Measurements from ENCODE around the gene POLR1B. TPM values are rescaled to one million over a fixed set of nuclear protein-coding genes. Genes with fewer than 3 reads are reported as not detected.
A peak's percentile ranks its signal among the peaks of the same experiment; 100 is the strongest.

Gene POLR1B
- total and polyA plus RNA-seq, 2 of the 13 experiments (the other 11 are each of a cell fraction or from before 2014, with no cell fraction given), result 18.3 to 46.0 TPM

DNA sequence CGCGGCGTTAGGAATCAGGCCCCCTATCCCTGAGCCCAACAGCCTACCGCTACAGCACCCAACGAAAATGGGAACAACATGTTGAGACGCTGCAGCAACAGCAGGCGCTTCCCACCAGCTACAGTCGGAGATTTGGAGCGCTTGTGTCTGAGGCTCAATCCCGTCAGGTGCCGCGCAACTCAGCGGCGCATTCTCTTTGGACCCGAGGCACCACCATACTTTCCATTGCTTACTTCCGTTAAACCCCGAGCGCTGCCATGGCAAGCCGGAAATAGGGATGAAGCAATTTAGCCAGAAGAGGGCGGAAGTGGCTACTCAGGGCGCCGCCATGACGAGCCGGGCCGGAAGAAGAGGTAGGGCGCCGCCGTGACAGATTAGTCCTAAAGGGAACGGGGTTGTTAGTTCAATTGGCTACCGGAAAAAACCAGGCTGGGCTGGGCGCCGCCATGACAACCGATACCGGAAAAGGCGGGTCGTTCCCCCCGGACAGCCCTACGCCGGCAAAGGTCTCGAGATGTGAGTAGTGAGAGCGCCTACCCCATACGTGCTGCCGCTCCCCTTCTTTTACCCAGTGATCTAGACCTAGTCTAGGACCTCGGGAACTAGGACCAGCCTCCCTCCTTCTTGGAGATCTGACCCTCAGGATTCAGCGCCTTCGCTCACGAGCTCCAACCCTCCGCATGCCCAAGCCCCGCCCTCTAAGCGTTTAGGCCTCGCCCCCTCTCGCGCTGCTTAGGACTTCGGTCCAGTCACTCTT, 42.0 kb downstream of the POLR1B start, which contains the start of gene CHCHD5 (continued):
- TF ChIP-seq BRD4 (CRISPR knock-in tag; IDR thresholded peaks at IDR 0.05) (peak; percentile 99), MTA1 (CRISPR knock-in tag; IDR thresholded peaks at IDR 0.05; ENCODE audit: borderline replicate concordance) (peak; percentile 92), ZMYM3 (CRISPR knock-in tag; IDR thresholded peaks at IDR 0.05) (no peak), ZNF282 (IDR thresholded peaks at IDR 0.05; ENCODE audit: partially characterized antibody) (no peak), ASH2L (IDR thresholded peaks at IDR 0.05; ENCODE audit: insufficient read length, low read depth, low read length) (peak; percentile 78), KDM5A (IDR thresholded peaks at IDR 0.05; ENCODE audit: borderline replicate concordance, low read length) (0 out of 2 replicates have a peak, but pooled peaks have one; percentile 58), ZNF33B (CRISPR knock-in tag; IDR thresholded peaks at IDR 0.05) (no peak; the same call in 1 of the 2 replicates), ZSCAN21 (CRISPR knock-in tag; IDR thresholded peaks at IDR 0.05; ENCODE audit: borderline replicate concordance) (no peak; the same call in none of the 2 replicates), PATZ1 (CRISPR knock-in tag; IDR thresholded peaks at IDR 0.05) (no peak; the same call in 1 of the 2 replicates), FOXK1 (CRISPR knock-in tag; IDR thresholded peaks at IDR 0.05; ENCODE audit: borderline replicate concordance, low read depth) (peak; percentile 92), ZNF317 (CRISPR knock-in tag; IDR thresholded peaks at IDR 0.05) (peak; percentile 84), ATF7 (IDR thresholded peaks at IDR 0.05) (no peak), ATF7 (CRISPR knock-in tag; IDR thresholded peaks at IDR 0.05) (peak; percentile 69; the same call in 1 of the 2 replicates), ZNF468 (CRISPR knock-in tag; IDR thresholded peaks at IDR 0.05) (no peak; the same call in none of the 2 replicates), ZNF781 (CRISPR knock-in tag; IDR thresholded peaks at IDR 0.05; ENCODE audit: borderline replicate concordance, not compliant biosample characterization) (no peak), GLI4 (CRISPR knock-in tag; IDR thresholded peaks at IDR 0.05; ENCODE audit: borderline replicate concordance) (peak; percentile 2; the same call in 1 of the 2 replicates), CCDC6 (CRISPR knock-in tag; IDR thresholded peaks at IDR 0.05) (peak; percentile 89; the same call in 1 of the 2 replicates), ZNF432 (CRISPR knock-in tag; IDR thresholded peaks at IDR 0.05; ENCODE audit: borderline replicate concordance) (no peak), ZFYVE20 (CRISPR knock-in tag; IDR thresholded peaks at IDR 0.05; ENCODE audit: borderline replicate concordance, low read depth) (peak; percentile 90), ZFP90 (CRISPR knock-in tag; IDR thresholded peaks at IDR 0.05; ENCODE audit: borderline replicate concordance) (peak; percentile 76), ZSCAN12 (CRISPR knock-in tag; IDR thresholded peaks at IDR 0.05) (peak; percentile 53; the same call in 1 of the 2 replicates), ZNF747 (CRISPR knock-in tag; IDR thresholded peaks at IDR 0.05; ENCODE audit: borderline replicate concordance) (no peak; the same call in 1 of the 2 replicates), ZNF263 (CRISPR knock-in tag; IDR thresholded peaks at IDR 0.05) (no peak; the same call in none of the 2 replicates), KLF12 (CRISPR knock-in tag; IDR thresholded peaks at IDR 0.05; ENCODE audit: borderline replicate concordance) (0 out of 2 replicates have a peak, but pooled peaks have one; percentile 41), ZNF891 (CRISPR knock-in tag; IDR thresholded peaks at IDR 0.05) (peak; percentile 67), CBX1 (IDR thresholded peaks at IDR 0.05; ENCODE audit: low read depth) (peak; percentile 20), ZNF530 (CRISPR knock-in tag; IDR thresholded peaks at IDR 0.05; ENCODE audit: low read depth) (no peak), RCOR2 (CRISPR knock-in tag; IDR thresholded peaks at IDR 0.05) (peak; percentile 53)
- TF ChIP-seq, protein P1, sequence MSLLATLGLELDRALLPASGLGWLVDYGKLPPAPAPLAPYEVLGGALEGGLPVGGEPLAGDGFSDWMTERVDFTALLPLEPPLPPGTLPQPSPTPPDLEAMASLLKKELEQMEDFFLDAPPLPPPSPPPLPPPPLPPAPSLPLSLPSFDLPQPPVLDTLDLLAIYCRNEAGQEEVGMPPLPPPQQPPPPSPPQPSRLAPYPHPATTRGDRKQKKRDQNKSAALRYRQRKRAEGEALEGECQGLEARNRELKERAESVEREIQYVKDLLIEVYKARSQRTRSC (CRISPR knock-in tag; IDR thresholded peaks at IDR 0.05; ENCODE audit: low read depth), result no peak

All from HepG2 (cell line).